Smooth muscle cell (in vitro differentiated cells): ENCODE data around the gene CARD19. TPM values are rescaled to one million over a fixed set of nuclear protein-coding genes. Genes with fewer than 3 reads are reported as not detected.

Source experiments
- DNase-seq: peaks from one replicate; lab custom pipeline; 2025; ENCODE audit not compliant: unreplicated experiment; lab: John Stamatoyannopoulos, UW
- H2AFZ ChIP-seq: fragments of 200-600 bp; sonication (generic); 2 replicates; pipeline ENCODE4 v1.6.0; 2016; ENCODE audit warnings: antibody characterized with exemption, low read depth, mild to moderate bottlenecking
- H3F3A ChIP-seq: fragments of 200-600 bp; sonication (generic); 2 replicates; pipeline ENCODE4 v1.6.0; 2017; ENCODE audit warnings: antibody characterized with exemption, low read depth
- H3K27ac ChIP-seq: fragments of 200-600 bp; sonication (generic); 2 replicates; pipeline ENCODE4 v1.5.1; 2016; ENCODE audit warnings: low read depth, mild to moderate bottlenecking
- H3K27me3 ChIP-seq: fragments of 200-600 bp; sonication (generic); 2 replicates; pipeline ENCODE4 v1.6.1; 2016; ENCODE audit warnings: low read depth, mild to moderate bottlenecking
- H3K36me3 ChIP-seq: fragments of 200-600 bp; sonication (generic); 2 replicates; pipeline ENCODE4 v1.5.1; 2016; ENCODE audit warnings: low read depth
- H3K4me1 ChIP-seq: fragments of 200-600 bp; sonication (generic); 2 replicates; pipeline ENCODE4 v1.5.1; 2016; ENCODE audit warnings: low read depth
- H3K4me2 ChIP-seq: fragments of 200-600 bp; sonication (generic); 2 replicates; pipeline ENCODE4 v1.6.0; 2016; ENCODE audit warnings: mild to moderate bottlenecking
- H3K4me3 ChIP-seq: fragments of 200-600 bp; sonication (generic); 2 replicates; pipeline ENCODE4 v1.5.1; 2016; ENCODE audit warnings: mild to moderate bottlenecking
- H3K79me2 ChIP-seq: fragments of 200-600 bp; sonication (generic); 2 replicates; pipeline ENCODE4 v1.6.0; 2016; ENCODE audit warnings: low read depth, mild to moderate bottlenecking
- H3K9ac ChIP-seq: fragments of 200-600 bp; sonication (generic); 2 replicates; pipeline ENCODE4 v1.6.0; 2016; ENCODE audit warnings: low read depth
- H3K9me3 ChIP-seq: fragments of 200-600 bp; sonication (generic); replicated peaks from 2 replicates; pipeline ENCODE4 v1.5.1; 2016; ENCODE audit warnings: low read depth
- H4K20me1 ChIP-seq: fragments of 200-600 bp; sonication (generic); 2 replicates; pipeline ENCODE4 v1.6.0; 2016; ENCODE audit warnings: low read depth
- WGBS: methylation state at CpG from one replicate; pipeline ENCODE4 v1.1.7; 2016; ENCODE audit warnings: low lambda C conversion rate; 5-methylcytosine and 5-hydroxymethylcytosine counted together
- polyA plus RNA-seq: library from polyadenylated mRNA; unstranded; fragments of >200 nt; fragmentation: Nextera tagmentation; extraction: Ambion mirVana; gene quantifications from 2 replicates; pipeline ENCODE4 v1.2.1, GENCODE V29; 2016
- total RNA-seq: library from RNA; depleted of rRNA; stranded (reverse); fragments of >200 nt; gene quantifications from 2 replicates; pipeline ENCODE4 v1.2.3, GENCODE V29; 2014
- TF ChIP-seq, protein P1 (sequence below): fragments of 200-600 bp; sonication (generic); IDR thresholded peaks from 2 replicates; pipeline ENCODE4 v1.5.1; 2017; ENCODE audit warnings: borderline replicate concordance, mild to moderate bottlenecking, antibody characterized with exemption; ENCODE audit not compliant: insufficient read depth, poor library complexity, severe bottlenecking

Gene CARD19
- total and polyA plus RNA-seq, 2 experiments from 2014 or later = 86.0 to 88.1 TPM

DNA sequence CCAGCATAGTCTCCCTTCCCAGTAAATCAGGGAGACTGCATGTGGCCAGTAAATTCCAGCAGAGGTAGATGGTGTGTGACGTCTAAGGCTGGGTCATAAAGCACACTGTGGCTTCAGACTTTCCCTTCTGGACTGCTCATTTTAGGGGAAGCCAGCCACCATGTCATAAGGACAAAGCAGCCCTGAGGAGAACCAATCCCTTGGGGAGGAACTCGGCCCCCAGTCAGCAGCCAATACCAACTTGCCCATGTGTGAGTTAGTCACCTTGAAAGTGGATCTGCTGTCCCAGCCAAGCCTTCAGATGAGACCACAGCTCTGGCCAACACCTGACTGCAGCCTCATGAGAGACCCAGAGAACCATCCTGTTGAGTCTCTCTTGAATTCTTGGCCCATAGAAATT lies 52.7 kb downstream of the CARD19 start:
- Histone ChIP-seq H3K27ac (no peak overlapping the region), H4K20me1 (no peaks in the 10 kb centered on the region)

DNA sequence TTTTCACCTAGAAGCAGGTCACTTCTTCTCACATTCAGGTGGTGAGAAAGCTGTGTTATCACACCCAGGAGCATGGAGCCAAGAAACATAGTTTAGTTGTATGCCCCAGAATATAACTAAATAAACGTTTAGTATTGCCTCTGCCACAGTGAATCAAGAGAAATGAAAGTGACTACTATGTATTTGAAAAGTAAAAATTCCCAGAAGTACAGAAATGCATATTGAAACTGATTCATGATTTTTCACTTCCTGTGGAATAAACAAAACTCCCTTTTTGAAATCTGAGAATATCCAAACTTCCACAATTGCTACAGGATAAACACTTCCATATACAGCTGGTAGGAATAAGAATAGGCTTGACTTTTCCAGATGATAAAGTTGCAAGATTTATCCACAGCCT lies 53.3 kb downstream of the CARD19 start:
- H3K9me3 ChIP-seq = no peaks in the 10 kb centered on the region
- H3K4me3 ChIP-seq = no peak overlapping the region
- H3K9ac ChIP-seq = no peak overlapping the region
- H4K20me1 ChIP-seq = no peaks in the 10 kb centered on the region
- 89% methylated on average over 1 of the region's 1 CpG for WGBS
- no peak overlapping the region for H3K4me2 ChIP-seq
- H3F3A ChIP-seq = no peaks in the 10 kb centered on the region
- no peaks in the 10 kb centered on the region for H3K79me2 ChIP-seq
- H3K27ac ChIP-seq = no peak overlapping the region
- H2AFZ ChIP-seq = no peak overlapping the region
- no peak for DNase-seq
- H3K36me3 ChIP-seq = no peaks in the 10 kb centered on the region
- TF ChIP-seq, protein P1, sequence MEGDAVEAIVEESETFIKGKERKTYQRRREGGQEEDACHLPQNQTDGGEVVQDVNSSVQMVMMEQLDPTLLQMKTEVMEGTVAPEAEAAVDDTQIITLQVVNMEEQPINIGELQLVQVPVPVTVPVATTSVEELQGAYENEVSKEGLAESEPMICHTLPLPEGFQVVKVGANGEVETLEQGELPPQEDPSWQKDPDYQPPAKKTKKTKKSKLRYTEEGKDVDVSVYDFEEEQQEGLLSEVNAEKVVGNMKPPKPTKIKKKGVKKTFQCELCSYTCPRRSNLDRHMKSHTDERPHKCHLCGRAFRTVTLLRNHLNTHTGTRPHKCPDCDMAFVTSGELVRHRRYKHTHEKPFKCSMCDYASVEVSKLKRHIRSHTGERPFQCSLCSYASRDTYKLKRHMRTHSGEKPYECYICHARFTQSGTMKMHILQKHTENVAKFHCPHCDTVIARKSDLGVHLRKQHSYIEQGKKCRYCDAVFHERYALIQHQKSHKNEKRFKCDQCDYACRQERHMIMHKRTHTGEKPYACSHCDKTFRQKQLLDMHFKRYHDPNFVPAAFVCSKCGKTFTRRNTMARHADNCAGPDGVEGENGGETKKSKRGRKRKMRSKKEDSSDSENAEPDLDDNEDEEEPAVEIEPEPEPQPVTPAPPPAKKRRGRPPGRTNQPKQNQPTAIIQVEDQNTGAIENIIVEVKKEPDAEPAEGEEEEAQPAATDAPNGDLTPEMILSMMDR = no peak
- H3K27me3 ChIP-seq = no peaks in the 10 kb centered on the region
- H3K4me1 ChIP-seq = no peaks in the 10 kb centered on the region

More for the DNA sequence above, 52.7 kb downstream of the CARD19 start:
- H3K4me1 ChIP-seq = no peaks in the 10 kb centered on the region
- no peaks in the 10 kb centered on the region for H3K27me3 ChIP-seq
- no peak overlapping the region for H2AFZ ChIP-seq
- DNase-seq = no peak
- H3K9me3 ChIP-seq = no peaks in the 10 kb centered on the region
- H3K4me3 ChIP-seq = no peak overlapping the region
- TF ChIP-seq, protein P1 = no peak
- no peaks in the 10 kb centered on the region for H3K36me3 ChIP-seq
- no peaks in the 10 kb centered on the region for H3F3A ChIP-seq
- 92% methylated on average over 2 of the region's 2 CpGs for WGBS
- no peak overlapping the region for H3K9ac ChIP-seq
- H3K4me2 ChIP-seq = no peak overlapping the region
- H3K79me2 ChIP-seq = no peaks in the 10 kb centered on the region

DNA sequence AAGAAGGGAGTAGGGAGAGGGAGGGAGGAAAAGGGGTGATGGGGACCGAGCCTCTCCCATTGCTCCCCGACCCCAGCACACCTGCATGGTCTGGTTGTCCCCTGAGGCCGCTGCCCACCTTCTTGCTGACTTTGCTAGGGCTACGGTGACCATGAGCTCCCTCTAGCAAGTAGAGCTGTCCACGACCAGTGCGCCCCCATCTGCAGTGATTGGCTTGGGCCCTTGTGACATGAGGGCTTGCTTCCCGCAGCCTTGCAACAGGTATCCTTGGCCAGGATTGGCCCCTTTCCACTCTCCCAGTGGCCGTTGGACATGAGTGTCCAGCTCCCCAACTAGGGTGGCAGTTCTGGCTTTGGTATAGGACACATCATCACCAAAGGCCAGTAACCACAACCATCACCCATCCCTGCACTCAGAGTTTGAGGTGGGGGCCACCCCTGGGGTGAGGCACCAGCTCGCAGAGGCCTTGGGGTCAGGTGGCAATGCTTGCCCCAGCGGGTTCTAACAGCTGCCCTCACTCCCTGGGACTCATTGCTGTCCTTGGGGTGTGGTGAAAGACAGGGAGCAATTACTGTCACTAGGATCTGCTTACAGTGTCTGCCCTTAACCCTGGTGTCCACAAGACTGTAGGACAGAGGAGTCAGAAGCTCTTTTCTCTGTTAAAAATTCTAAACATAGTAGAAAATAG lies 55.2 kb downstream of the CARD19 start:
- H3K9me3 ChIP-seq = no peaks in the 10 kb centered on the region
- H3K4me3 ChIP-seq = no peak overlapping the region
- no peak overlapping the region for H3K27ac ChIP-seq
- DNase-seq = no peak
- no peak overlapping the region for H2AFZ ChIP-seq
- TF ChIP-seq, protein P1 = no peak
- H3K36me3 ChIP-seq = no peaks in the 10 kb centered on the region
- H3K9ac ChIP-seq = no peak overlapping the region
- no peak overlapping the region for H3K4me2 ChIP-seq
- H4K20me1 ChIP-seq = no peaks in the 10 kb centered on the region
- no peaks in the 10 kb centered on the region for H3K27me3 ChIP-seq
- no peaks in the 10 kb centered on the region for H3K4me1 ChIP-seq
- WGBS = 86% methylated on average over 10 of the region's 10 CpGs
- no peaks in the 10 kb centered on the region for H3F3A ChIP-seq
- H3K79me2 ChIP-seq = no peaks in the 10 kb centered on the region

DNA sequence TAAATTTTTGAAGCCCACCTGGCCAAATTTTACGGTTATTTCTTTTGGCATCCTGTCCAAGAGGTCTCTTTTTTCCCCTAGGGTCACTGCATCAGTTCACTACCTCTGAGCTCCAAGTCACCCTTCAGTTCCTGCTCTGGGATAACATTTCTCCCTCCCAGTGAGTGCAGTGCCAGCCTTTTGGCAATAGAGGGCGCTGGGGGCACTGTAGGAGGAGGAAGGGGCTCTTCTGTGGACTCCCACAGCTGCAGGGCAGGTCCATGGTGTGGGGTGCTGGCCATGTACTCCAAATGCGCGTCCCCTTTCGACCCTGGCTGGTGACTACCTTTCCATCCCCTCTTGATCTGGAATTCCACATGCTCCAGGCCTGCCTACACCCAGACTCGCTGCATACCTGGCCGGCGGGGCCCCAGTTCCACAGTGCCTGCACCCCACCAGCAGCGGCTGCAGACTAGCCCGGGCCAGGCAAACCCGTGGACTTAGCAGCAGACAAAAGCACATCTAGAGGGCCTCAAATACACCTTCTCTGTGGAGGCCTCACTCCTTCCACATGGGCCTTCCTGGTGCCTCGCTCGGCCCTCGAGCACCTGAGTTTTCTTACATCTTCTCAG lies 58.4 kb downstream of the CARD19 start:
- WGBS = 72% methylated on average over 14 of the region's 14 CpGs

More for the DNA sequence above, 58.4 kb downstream of the CARD19 start:
- Histone ChIP-seq H3K36me3 (no peaks in the 10 kb centered on the region), H2AFZ (no peak overlapping the region), H3K27me3 (no peaks in the 10 kb centered on the region), H3K27ac (no peak overlapping the region), H3K9me3 (no peaks in the 10 kb centered on the region), H3K4me2 (no peak overlapping the region), H3K9ac (no peak overlapping the region), H3K4me3 (no peak overlapping the region), H3K4me1 (no peaks in the 10 kb centered on the region), H3K79me2 (no peaks in the 10 kb centered on the region), H3F3A (no peaks in the 10 kb centered on the region), H4K20me1 (no peaks in the 10 kb centered on the region)
- TF ChIP-seq, protein P1 = peak; percentile 54
- DNase-seq = no peak
